ENCODE results near the gene LENG8. TPM values are rescaled to one million over a fixed set of nuclear protein-coding genes. Genes with fewer than 3 reads are reported as not detected.

The LENG8 gene
- 32.5 and 39.1 TPM in 2 replicates for total RNA-seq

GRCh38 chr19:54448774-54449700 lies at the start of gene LENG8:
Gene LENG8 (plus strand): TSS chr19:54449199. CDS start chr19:54451345, 2,146 bp downstream.
- DNase-seq (ENCODE audit: low read depth) = peak; percentile 80
- peak within 1 kb of the TSS; percentile 80 for H3K4me3 ChIP-seq (ENCODE audit: low read depth, low read length)
- TF ChIP-seq CTCF (conservative IDR thresholded peaks at IDR 0.05; ENCODE audit: low read depth, low read length) = no peak

GRCh38 chr19:54400913-54401312 lies 48.1 kb upstream of the LENG8 start:
- no peak overlapping the region for H3K4me3 ChIP-seq (ENCODE audit: low read depth, low read length)
- no peak for TF ChIP-seq CTCF (conservative IDR thresholded peaks at IDR 0.05; ENCODE audit: low read depth, low read length)
- no peak for DNase-seq (ENCODE audit: low read depth)

GRCh38 chr19:54403054-54403453 lies 45.9 kb upstream of the LENG8 start:
- H3K4me3 ChIP-seq (ENCODE audit: low read depth, low read length) = no peak overlapping the region
- no peak for TF ChIP-seq CTCF (conservative IDR thresholded peaks at IDR 0.05; ENCODE audit: low read depth, low read length)
- DNase-seq (ENCODE audit: low read depth) = no peak

- no peak for TF ChIP-seq CTCF (conservative IDR thresholded peaks at IDR 0.05; ENCODE audit: low read depth, low read length)
- no peak overlapping the region for H3K4me3 ChIP-seq (ENCODE audit: low read depth, low read length)
- no peak for DNase-seq (ENCODE audit: low read depth)
Measured at GRCh38 chr19:54405628-54406027, 43.4 kb upstream of the LENG8 start.

- no peak overlapping the region for H3K4me3 ChIP-seq (ENCODE audit: low read depth, low read length)
- no peak for DNase-seq (ENCODE audit: low read depth)
- no peak for TF ChIP-seq CTCF (conservative IDR thresholded peaks at IDR 0.05; ENCODE audit: low read depth, low read length)
Measured at GRCh38 chr19:54407780-54408179, 41.2 kb upstream of the LENG8 start.

- H3K4me3 ChIP-seq (ENCODE audit: low read depth, low read length) = no peak overlapping the region
- DNase-seq (ENCODE audit: low read depth) = no peak
- TF ChIP-seq CTCF (conservative IDR thresholded peaks at IDR 0.05; ENCODE audit: low read depth, low read length) = no peak
Measured at GRCh38 chr19:54408456-54409026, 40.5 kb upstream of the LENG8 start.
